ENCODE measurements around the gene SOX30.
"Not testable (repeated sequence)": the region's sequence is repeated elsewhere in the genome, so short reads cannot be mapped to it uniquely, and the experiment has no call there.

DNA sequence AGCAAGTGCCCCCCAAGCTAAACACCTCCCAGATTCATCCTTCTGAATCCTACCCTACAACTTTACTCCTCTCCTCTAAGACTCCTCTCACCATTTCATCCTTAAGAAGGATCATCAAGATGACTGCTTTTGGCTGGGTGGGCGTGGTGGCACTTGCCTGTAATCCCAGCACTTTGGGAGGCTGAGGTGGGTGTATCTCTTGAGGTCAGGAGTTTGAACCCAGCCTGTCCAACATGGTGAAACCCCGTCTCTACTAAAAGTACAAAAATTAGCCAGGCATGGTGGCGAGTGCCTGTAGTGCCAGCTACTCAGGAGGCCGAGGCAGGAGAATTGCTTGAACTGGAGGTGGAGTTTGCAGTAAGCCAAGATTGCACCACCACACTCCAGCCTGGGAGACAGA lies 22.1 kb upstream of the SOX30 start:
- TF ChIP-seq, protein P1, sequence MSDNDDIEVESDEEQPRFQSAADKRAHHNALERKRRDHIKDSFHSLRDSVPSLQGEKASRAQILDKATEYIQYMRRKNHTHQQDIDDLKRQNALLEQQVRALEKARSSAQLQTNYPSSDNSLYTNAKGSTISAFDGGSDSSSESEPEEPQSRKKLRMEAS (IDR thresholded peaks at IDR 0.05), result not testable (repeated sequence)
- TF ChIP-seq, protein P2, sequence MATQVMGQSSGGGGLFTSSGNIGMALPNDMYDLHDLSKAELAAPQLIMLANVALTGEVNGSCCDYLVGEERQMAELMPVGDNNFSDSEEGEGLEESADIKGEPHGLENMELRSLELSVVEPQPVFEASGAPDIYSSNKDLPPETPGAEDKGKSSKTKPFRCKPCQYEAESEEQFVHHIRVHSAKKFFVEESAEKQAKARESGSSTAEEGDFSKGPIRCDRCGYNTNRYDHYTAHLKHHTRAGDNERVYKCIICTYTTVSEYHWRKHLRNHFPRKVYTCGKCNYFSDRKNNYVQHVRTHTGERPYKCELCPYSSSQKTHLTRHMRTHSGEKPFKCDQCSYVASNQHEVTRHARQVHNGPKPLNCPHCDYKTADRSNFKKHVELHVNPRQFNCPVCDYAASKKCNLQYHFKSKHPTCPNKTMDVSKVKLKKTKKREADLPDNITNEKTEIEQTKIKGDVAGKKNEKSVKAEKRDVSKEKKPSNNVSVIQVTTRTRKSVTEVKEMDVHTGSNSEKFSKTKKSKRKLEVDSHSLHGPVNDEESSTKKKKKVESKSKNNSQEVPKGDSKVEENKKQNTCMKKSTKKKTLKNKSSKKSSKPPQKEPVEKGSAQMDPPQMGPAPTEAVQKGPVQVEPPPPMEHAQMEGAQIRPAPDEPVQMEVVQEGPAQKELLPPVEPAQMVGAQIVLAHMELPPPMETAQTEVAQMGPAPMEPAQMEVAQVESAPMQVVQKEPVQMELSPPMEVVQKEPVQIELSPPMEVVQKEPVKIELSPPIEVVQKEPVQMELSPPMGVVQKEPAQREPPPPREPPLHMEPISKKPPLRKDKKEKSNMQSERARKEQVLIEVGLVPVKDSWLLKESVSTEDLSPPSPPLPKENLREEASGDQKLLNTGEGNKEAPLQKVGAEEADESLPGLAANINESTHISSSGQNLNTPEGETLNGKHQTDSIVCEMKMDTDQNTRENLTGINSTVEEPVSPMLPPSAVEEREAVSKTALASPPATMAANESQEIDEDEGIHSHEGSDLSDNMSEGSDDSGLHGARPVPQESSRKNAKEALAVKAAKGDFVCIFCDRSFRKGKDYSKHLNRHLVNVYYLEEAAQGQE (IDR thresholded peaks at IDR 0.05), result not testable (repeated sequence)
- TF ChIP-seq, protein P3, sequence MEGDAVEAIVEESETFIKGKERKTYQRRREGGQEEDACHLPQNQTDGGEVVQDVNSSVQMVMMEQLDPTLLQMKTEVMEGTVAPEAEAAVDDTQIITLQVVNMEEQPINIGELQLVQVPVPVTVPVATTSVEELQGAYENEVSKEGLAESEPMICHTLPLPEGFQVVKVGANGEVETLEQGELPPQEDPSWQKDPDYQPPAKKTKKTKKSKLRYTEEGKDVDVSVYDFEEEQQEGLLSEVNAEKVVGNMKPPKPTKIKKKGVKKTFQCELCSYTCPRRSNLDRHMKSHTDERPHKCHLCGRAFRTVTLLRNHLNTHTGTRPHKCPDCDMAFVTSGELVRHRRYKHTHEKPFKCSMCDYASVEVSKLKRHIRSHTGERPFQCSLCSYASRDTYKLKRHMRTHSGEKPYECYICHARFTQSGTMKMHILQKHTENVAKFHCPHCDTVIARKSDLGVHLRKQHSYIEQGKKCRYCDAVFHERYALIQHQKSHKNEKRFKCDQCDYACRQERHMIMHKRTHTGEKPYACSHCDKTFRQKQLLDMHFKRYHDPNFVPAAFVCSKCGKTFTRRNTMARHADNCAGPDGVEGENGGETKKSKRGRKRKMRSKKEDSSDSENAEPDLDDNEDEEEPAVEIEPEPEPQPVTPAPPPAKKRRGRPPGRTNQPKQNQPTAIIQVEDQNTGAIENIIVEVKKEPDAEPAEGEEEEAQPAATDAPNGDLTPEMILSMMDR (IDR thresholded peaks at IDR 0.05; ENCODE audit: low read depth, low read length, missing input control), result not testable (repeated sequence)
- TF ChIP-seq GABPA (IDR thresholded peaks at IDR 0.05 in 1 of 2, conservative IDR thresholded peaks at IDR 0.05 in 1 of 2); TAF1 (conservative IDR thresholded peaks at IDR 0.05); FOXA1 (IDR thresholded peaks at IDR 0.05); RXRA (IDR thresholded peaks at IDR 0.05): not testable (repeated sequence)

Data from liver (tissue), 3 donors.